ENCODE results near the gene IRF9.

IRF9 gene

GRCh38 chr14:24149302-24149969 is 11.6 kb upstream of the IRF9 start:
- DNase-seq, result no peak

GRCh38 chr14:24150061-24150460 is 11.0 kb upstream of the IRF9 start:
- DNase-seq, result no peak

GRCh38 chr14:24150567-24150966 is 10.5 kb upstream of the IRF9 start:
- DNase-seq, result no peak

GRCh38 chr14:24150993-24151392 is 10.1 kb upstream of the IRF9 start:
- no peak for DNase-seq

- no peak for DNase-seq
Observed at GRCh38 chr14:24151404-24152080, 9.5 kb upstream of the IRF9 start.

- no peak for DNase-seq
Observed at GRCh38 chr14:24155100-24155499, 6.0 kb upstream of the IRF9 start.

GRCh38 chr14:24156840-24157239 is 4.2 kb upstream of the IRF9 start:
- DNase-seq, result no peak

GRCh38 chr14:24157331-24157730 is 3.7 kb upstream of the IRF9 start:
- DNase-seq, result no peak

GRCh38 chr14:24159777-24160498 is 1.1 kb upstream of the IRF9 start:
- DNase-seq, result no peak

- no peak for DNase-seq
Observed at GRCh38 chr14:24160499-24160849, 591 bp upstream of the IRF9 start.

GRCh38 chr14:24162093-24162492 is 1.0 kb downstream of the IRF9 start:
- DNase-seq, result no peak

GRCh38 chr14:24164518-24164991 is 3.5 kb downstream of the IRF9 start:
- no peak for DNase-seq

- no peak for DNase-seq
Observed at GRCh38 chr14:24165785-24166184, 4.7 kb downstream of the IRF9 start.

GRCh38 chr14:24167469-24168114 is 6.5 kb downstream of the IRF9 start:
- DNase-seq, result no peak

- peak; percentile 54 for DNase-seq
Observed at GRCh38 chr14:24171422-24172260, 10.6 kb downstream of the IRF9 start, which contains the start of gene REC8. Gene REC8, plus strand, starts transcription at chr14:24172080. Its CDS starts 473 bp downstream, at chr14:24172553.

- DNase-seq, result no peak
Observed at GRCh38 chr14:24172261-24172860, 11.3 kb downstream of the IRF9 start.

- no peak for DNase-seq
Observed at GRCh38 chr14:24172871-24173281, 11.8 kb downstream of the IRF9 start.

GRCh38 chr14:24176599-24176998 is 15.5 kb downstream of the IRF9 start:
- no peak for DNase-seq

- DNase-seq, result no peak
Observed at GRCh38 chr14:24177041-24177825, 16.2 kb downstream of the IRF9 start.

- no peak for DNase-seq
Observed at GRCh38 chr14:24177891-24178290, 16.8 kb downstream of the IRF9 start.

Measured in stimulated activated CD4-positive, alpha-beta T cell treated with anti-CD3 and anti-CD28 coated beads, Interleukin-12 subunit alpha, Interleukin-12 subunit beta, amount 100 ng/mL, for 4 hours (primary cell).